Calu3 (cell line): ENCODE measurements around the gene S100A16. TPM values are rescaled to one million over a fixed set of nuclear protein-coding genes. Genes with fewer than 3 reads are reported as not detected.

ENCODE experiments used
- BruUV-seq: library from RNA; stranded (reverse); fragments of 400-500 nt; replicated peaks from 2 replicates; lab custom pipeline; 2021; lab: Mats Ljungman, UMichigan
- CTCF ChIA-PET: fragments of 300-600 bp; sonication (Branson Sonifier 250); formaldehyde crosslinking; loops from one replicate; lab custom pipeline; 2022; ENCODE audit warnings: antibody characterized with exemption; lab: Charles Lee
- DNase-seq: peaks from one replicate; pipeline ENCODE4 v3.0.0; 2022
- H3K27ac Mint-ChIP-seq: one replicate; pipeline ENCODE4 v1.8.0; 2022; ENCODE audit warnings: mixed read lengths; ENCODE audit not compliant: unreplicated experiment
- H3K27me3 Mint-ChIP-seq: one replicate; pipeline ENCODE4 v1.8.0; 2022; ENCODE audit warnings: mixed read lengths; ENCODE audit not compliant: unreplicated experiment
- H3K36me3 Mint-ChIP-seq: one replicate; pipeline ENCODE4 v1.8.0; 2022; ENCODE audit warnings: mild to moderate bottlenecking, moderate library complexity, mixed read lengths; ENCODE audit not compliant: insufficient read depth, unreplicated experiment
- H3K4me1 Mint-ChIP-seq: one replicate; pipeline ENCODE4 v1.8.0; 2022; ENCODE audit warnings: mild to moderate bottlenecking, low read depth, mixed read lengths; ENCODE audit not compliant: unreplicated experiment
- H3K4me3 Mint-ChIP-seq: one replicate; pipeline ENCODE4 v1.8.0; 2022; ENCODE audit warnings: mild to moderate bottlenecking, low read depth, moderate library complexity, mixed read lengths; ENCODE audit not compliant: unreplicated experiment
- H3K9me3 Mint-ChIP-seq: one replicate; pipeline ENCODE4 v1.8.0; 2022; ENCODE audit warnings: low read depth, mixed read lengths; ENCODE audit not compliant: unreplicated experiment
- CTCF ChIP-seq: fragments of 200-600 bp; IDR thresholded peaks from one replicate; pipeline ENCODE4 v1.8.0; 2022; ENCODE audit warnings: antibody characterized with exemption; ENCODE audit not compliant: unreplicated experiment
- intact Hi-C: fragments of 100-400 bp; cut with micrococcal nuclease; formaldehyde crosslinking; loops from one replicate; pipeline ENCODE4 v1.10.0; 2022; ENCODE audit not compliant: unreplicated experiment
- total RNA-seq: library from RNA; stranded (reverse); gene quantifications from 2 replicates; pipeline ENCODE4 v1.2.3, GENCODE V29; 2022

S100A16 gene
- total RNA-seq, 1 experiment from 2014 or later = 247 TPM

GRCh38 chr1:153602749-153603148 lies 10.2 kb downstream of the S100A16 start:
- TF ChIP-seq CTCF = no peak
- CTCF ChIA-PET = interaction anchor here (0.7 kb wide), 1 partner anchor 9 kb away, joined by 5 read pairs; no protein-coding TSS in a partner anchor
- no peaks in the 10 kb centered on the region for H3K27me3 Mint-ChIP-seq

GRCh38 chr1:153599847-153600246 lies 13.1 kb downstream of the S100A16 start:
- no peak overlapping the region for H3K27ac Mint-ChIP-seq
- no peaks in the 10 kb centered on the region for H3K9me3 Mint-ChIP-seq

More at GRCh38 chr1:153602749-153603148, 10.2 kb downstream of the S100A16 start:
- no peak for DNase-seq
- H3K4me1 Mint-ChIP-seq = peaks cover 7% of the 10 kb centered on the region
- BruUV-seq = no TSS peak
- intact Hi-C loops = no loop called here
- no peaks in the 10 kb centered on the region for H3K9me3 Mint-ChIP-seq
- peaks cover 40% of the 10 kb centered on the region for H3K36me3 Mint-ChIP-seq
- H3K27ac Mint-ChIP-seq = no peak overlapping the region
- no peak overlapping the region for H3K4me3 Mint-ChIP-seq

GRCh38 chr1:153598309-153599172 lies 14.4 kb downstream of the S100A16 start:
- H3K27ac Mint-ChIP-seq = no peak overlapping the region
- BruUV-seq = no TSS peak
- H3K9me3 Mint-ChIP-seq = no peaks in the 10 kb centered on the region
- no peaks in the 10 kb centered on the region for H3K27me3 Mint-ChIP-seq
- TF ChIP-seq CTCF = no peak
- peaks cover 18% of the 10 kb centered on the region for H3K36me3 Mint-ChIP-seq
- no peaks in the 10 kb centered on the region for H3K4me1 Mint-ChIP-seq
- DNase-seq = no peak
- CTCF ChIA-PET = no interaction called here
- no peak overlapping the region for H3K4me3 Mint-ChIP-seq
- intact Hi-C loops = no loop called here

More at GRCh38 chr1:153599847-153600246, 13.1 kb downstream of the S100A16 start:
- no peak for DNase-seq
- Mint-ChIP-seq H3K36me3 (peaks cover 18% of the 10 kb centered on the region), H3K27me3 (no peaks in the 10 kb centered on the region), H3K4me3 (no peak overlapping the region), H3K4me1 (no peaks in the 10 kb centered on the region)
- BruUV-seq = no TSS peak
- no peak for TF ChIP-seq CTCF
- CTCF ChIA-PET = no interaction called here
- intact Hi-C loops = no loop called here

GRCh38 chr1:153597206-153597605 lies 15.7 kb downstream of the S100A16 start:
- no peak for DNase-seq
- CTCF ChIA-PET = interaction anchor here (1.8 kb wide), 1 partner anchor 15 kb away, joined by 5 read pairs; the partner anchor contains the start of gene S100A16

More at GRCh38 chr1:153597206-153597605, 15.7 kb downstream of the S100A16 start:
- Mint-ChIP-seq H3K4me3 (no peak overlapping the region), H3K9me3 (no peaks in the 10 kb centered on the region), H3K36me3 (peaks cover 18% of the 10 kb centered on the region), H3K4me1 (no peaks in the 10 kb centered on the region), H3K27ac (no peak overlapping the region), H3K27me3 (no peaks in the 10 kb centered on the region)
- no TSS peak for BruUV-seq
- TF ChIP-seq CTCF = no peak
- intact Hi-C loops = no loop called here
